GM19351 (cell line): ENCODE measurements around the gene CAPS2.
"Not testable (repeated sequence)": the region's sequence is repeated elsewhere in the genome, so short reads cannot be mapped to it uniquely, and the experiment has no call there.

Experiments
- ATAC-seq: cut with Tn5 transposase; IDR thresholded peaks from one replicate; pipeline ENCODE4 v1.9.1; 2021; ENCODE audit warnings: mild to moderate bottlenecking, moderate library complexity; ENCODE audit not compliant: unreplicated experiment

CAPS2 gene

DNA sequence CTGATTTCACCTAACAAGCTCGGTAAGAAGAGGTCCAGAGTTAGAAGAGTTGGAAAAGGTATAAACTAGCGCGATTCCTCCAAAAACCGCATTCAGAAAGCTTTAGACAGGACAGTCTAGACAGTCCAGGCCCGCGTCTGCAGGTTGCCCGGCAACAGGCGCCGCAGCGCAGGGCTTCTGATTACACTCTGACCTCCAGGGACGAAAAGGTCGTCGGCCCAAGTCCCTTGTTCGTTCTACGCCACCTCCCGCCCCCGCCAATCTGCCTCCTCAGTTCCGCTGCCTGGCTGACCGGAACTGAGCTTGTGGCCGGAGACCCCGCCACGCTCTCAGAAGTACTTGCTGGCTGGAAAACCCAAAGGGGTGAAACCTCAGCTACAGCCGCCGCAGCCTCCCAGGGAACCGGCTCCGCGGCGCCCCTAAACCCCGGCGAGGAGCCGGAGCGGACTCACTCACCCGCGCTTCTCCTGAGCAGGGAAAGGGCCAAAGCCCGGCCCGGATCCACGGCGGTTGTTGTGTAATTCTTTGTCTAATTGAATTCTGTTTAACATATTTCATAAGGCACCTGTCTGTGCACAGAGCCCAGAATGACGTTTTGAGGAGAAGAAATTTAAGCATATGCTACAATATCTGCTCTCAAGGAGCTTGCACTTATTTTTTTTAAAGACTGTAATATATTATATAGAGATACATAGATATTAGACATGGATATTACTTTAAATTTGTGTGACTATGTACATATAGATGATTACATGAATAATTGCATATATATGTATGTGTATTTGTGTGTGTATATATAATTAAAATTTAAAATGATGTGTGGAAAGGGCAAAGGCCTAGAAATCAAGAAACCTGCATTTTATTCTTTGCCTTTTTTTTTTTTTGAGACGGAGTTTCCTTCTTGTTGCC is at the start of gene CAPS2:
Gene CAPS2, minus strand, starts transcription at position 407 of the 909 bp plus-strand sequence. CDS start 3,826 bp downstream, outside the sequence.
- peak; percentile 80 for ATAC-seq

DNA sequence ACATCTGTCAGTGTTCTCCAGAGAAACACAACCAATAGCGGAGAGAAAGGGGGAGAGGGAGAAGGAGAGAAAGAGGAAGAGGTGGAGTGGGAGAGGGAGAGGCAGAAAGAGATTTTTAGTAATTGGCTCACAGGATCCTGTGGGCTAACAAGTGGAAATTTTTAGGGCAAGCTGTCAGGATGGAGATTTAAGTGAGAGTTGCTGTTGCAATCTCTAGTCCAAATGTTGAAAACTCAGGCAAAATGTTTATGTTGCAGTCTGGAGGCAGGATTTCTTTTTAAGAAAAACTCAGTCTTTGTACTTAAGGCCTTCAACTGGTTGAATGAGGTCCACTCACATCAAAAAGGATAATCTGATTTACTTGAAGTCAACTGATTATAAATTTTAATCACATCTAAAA is 48.2 kb upstream of the CAPS2 start:
- no peak for ATAC-seq

DNA sequence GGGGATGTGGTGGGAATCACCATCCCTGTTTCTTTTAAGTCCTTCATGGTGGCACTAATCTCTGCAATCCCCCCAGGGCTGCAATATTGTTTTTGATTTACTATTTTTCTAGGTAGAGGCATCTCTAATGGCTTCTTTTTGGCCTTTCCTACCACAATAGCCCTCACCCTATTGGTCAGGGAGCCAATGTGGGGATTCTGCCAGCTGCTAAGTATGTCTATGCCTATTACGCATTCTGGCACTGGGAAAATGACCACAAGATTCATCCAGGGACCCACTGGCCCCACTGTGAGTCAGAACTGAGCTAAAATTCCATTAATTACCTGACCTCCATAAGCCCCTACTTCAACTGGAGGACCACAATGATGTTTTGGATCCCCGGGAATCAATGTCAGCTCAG is 44.8 kb upstream of the CAPS2 start:
- ATAC-seq = no peak

DNA sequence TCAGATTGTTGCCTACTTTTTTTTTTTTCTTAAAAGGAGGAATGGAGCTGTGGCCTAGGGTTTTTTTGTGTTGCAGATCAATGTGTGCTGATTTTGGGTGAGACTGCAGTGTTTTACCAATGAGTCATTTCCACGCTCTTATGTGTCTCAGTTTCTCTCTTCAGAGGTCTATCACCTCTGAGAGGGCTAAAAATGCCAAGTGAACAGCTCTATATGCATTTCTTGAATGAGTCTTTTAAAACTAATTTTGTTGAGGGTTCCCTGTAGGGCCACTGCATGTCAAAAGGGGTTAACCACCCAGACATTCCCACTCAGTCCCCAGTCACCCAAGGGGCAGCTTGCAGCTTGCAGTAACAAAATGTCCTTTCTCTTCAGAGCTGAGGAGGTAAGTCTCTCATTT is 36.5 kb upstream of the CAPS2 start:
- peak; percentile 70 for ATAC-seq

DNA sequence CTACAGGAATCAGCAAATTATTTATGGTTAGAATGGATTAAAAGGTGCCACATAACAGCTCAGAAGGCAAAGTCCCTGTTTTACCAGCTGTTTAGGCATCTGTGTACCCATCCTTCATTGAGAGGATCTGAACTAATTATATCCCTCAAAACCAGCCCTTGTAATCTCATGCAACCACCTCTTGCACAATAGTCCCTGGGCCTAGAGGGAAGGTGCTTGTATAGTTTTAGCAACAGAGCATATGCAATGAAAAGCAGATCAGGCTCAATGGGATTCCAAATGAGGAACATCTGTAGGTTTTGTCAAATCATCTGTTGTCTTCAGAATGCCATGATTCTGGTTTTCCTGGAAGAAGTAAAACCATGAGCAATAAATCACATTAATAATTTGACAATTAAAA is 34.8 kb upstream of the CAPS2 start:
- no peak for ATAC-seq

DNA sequence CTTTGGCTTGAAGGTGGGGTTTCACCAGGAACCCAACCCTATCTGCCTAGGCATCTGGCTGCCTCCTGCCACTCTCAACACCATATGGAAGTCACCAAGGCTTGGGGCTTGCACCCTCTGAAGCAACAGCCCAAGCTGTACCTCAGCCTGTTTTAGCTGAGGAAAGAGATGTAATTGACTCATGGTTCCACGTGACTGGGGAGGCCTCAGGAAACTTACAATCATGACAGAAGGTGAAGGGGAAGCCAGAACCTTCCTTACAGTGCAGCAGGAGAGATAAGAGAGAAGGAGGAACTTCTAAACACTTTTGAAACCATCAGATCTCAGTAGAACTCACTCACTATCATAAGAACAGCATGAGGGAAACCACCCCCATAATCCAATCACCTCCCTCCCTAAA is 31.3 kb upstream of the CAPS2 start:
- ATAC-seq = no peak

DNA sequence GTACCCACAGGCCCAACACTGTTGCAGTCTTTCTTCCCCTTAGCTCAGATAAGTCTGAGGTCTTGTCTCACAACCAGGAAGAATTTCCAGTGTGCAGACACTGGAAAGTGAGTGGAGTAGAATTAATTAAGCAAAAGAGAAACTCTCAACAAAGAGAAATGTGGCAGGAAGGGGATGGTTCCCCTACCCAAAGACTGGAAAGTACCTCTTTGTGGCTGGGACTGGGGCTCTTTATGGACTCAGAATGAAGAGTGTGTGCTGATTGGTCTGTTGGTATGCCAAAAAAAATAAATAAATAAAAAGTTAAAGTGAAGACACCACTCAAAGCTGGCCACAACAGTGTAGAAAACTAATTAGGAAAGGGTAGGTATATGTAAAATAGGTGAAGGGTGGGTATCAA is 30.8 kb upstream of the CAPS2 start:
- no peak for ATAC-seq

DNA sequence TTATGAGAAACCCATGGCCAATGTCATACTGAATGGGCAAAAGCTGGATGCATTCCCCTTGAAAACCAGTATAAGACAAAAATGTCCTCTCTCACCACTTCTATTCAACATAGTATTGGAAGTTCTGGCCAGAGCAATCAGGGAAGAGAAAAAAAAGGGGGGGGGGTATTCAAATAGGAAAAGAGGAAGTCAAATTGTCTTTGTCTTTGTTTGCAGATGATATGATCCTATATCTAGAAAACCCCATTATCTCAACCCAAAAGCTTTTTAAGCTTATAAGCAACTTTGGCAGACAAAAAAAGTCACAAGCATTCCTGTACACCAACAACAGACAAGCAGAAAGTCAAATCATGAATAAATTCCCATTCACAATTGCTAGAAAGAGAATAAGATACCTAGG is 23.9 kb upstream of the CAPS2 start:
- no peak for ATAC-seq

DNA sequence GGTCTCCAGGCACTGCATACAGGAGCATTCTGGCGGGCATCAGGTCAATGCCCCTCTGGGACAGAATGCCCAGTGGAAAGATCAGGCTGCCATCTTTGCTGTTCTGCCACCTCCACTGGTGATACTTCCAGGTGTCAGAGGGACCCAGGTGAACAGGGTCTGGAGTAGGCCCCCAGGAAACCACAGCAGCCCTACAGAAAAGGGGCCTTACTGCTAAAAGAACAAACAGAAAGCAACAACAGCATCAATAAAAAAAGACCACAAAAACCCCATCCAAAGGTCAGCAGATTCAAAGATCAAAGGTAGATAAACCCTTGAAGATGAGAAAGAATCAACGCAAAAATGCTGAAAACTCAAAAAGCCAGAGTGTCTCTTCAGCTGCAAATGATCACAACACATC is 20.3 kb upstream of the CAPS2 start:
- no peak for ATAC-seq

DNA sequence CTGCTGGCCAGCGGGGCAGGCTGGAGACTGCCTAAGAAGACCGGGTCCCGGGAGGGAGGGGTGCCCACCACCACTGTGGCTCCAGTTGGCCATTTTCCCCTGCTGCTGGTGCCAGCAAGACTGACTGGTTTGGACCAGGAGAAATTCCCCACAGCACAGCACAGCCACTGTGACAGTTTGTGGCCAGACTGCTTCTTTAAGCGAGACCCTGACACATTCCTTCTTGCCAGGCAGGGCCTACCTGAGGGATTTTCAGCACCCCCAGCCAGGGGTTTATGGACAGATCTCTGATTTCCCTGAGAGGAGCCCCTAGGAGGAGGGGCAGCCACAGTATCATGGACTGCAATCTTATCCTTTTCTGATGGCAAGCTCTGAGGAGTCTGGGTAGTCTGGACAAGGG is 19.8 kb upstream of the CAPS2 start:
- ATAC-seq = no peak

DNA sequence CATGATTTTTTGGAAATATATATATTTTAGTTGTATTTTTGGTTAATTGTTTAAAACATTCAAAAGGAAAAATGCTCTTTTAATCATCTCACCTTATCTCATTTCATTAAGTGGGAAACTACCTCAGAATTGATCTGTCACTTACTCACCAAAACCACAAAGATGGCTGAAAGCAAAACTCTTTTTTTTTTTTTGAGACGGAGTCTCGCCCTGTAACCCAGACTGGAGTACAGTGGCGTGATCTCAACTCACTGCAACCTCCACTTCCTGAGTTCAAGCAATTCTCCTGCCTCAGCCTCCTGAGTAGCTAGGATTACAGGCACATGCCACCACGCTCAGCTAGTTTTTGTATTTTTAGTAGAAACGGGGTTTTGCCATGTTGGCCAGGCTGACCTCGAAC is 16.1 kb upstream of the CAPS2 start:
- not testable (repeated sequence) for ATAC-seq

DNA sequence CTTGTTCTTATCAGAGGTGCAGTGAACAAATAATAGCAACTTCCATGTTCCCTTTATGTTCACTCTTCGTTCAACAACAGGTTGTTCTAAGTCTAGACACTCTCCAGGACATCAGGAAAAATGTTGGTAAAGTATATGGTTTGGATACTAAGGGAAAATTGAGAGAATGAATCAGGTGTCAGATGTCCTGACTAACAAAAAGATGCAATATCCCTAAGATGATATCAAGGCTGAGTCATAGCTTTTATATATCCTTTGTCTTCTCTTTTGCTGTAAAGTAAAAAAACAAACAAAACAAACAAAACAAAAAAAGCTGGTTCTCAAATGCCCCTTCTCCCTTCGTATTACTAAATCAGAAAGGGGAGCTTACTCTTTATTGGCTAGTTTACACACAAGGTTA is 15.4 kb upstream of the CAPS2 start:
- ATAC-seq = no peak

DNA sequence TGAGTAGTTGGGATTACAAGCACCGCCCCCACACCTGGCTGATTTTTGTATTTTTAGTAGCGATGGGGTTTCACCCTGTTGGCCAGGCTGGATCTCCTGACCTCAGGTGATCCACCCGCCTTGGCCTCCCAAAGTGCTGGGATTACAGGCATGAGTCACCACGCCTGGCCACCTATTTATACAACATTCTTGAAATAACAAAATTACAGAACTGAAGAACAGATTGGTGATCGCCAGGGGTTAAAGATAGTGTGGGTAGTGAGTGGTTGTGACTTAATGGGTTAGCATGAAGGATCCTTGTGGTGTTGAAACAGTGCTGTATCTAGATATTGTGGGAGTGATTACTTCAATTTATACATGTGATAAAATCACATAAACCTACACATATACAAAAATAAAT is 11.7 kb upstream of the CAPS2 start:
- no peak for ATAC-seq

DNA sequence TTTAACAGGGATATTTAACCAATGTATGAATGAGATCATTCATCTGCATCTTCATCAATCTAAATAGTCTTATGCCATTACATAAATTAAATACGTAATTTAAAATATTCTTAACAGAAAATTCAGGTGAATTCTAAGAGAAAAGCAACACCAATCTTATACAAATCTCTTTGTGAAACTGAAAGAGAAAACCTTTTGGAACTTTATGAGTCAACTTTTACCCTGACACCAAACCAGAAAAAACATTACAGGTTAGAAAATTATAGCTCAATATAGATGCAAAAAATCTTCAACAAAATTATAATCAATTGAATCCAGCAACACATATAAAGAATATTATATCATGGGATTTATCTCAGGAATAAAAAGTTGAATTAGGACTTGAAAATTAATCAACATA is 7.8 kb upstream of the CAPS2 start:
- peak; percentile 60 for ATAC-seq

DNA sequence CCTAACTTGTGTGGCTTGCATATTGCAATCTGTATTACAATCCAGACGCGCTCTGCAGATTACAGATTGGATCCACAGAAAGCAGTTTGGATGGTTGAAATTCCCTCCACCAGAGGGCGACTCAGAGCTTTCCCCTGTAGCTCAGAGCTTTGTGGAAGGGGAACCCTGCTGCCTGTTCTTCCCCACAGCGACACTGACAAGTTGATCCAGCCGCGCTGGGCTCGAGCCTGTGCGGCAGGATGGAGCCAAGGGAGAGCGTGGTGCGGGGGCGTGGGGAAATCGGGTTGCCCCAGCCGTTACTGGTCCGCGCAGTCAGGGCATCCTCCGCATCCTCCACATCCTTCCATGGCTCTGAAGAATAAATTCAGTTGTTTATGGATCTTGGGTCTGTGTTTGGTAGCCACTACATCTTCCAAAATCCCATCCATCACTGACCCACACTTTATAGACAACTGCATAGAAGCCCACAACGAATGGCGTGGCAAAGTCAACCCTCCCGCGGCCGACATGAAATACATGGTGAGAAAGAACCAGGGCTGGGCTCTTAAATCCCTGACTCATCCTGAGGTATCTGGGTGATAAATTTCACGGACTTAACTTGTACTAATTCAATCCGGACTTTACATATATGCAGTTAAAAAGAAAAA is 4.4 kb upstream of the CAPS2 start, which contains the start of gene GLIPR1L1:
Gene GLIPR1L1, plus strand, starts transcription at position 287 of the 647 bp plus-strand sequence. Its CDS starts 59 bp downstream, at position 346.
- ATAC-seq = peak; percentile 56

DNA sequence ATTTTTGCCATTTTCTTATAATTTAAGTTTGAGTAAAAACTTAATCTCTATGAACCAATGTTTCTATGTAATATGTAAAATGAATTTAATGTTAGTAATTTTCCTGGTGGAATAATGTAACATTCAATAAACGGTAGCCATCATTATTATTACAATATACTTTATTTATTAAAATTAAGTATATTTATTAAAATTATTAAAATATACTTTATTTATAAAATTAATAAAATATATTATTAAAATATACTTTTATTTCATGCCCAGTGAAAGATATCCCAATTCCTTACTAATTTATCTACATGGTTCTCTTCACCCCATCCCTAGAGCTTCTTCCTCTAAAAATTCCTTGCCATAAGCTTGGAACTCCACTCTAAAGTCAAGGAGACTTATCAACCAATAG is 2.5 kb downstream of the CAPS2 start:
- no peak for ATAC-seq

DNA sequence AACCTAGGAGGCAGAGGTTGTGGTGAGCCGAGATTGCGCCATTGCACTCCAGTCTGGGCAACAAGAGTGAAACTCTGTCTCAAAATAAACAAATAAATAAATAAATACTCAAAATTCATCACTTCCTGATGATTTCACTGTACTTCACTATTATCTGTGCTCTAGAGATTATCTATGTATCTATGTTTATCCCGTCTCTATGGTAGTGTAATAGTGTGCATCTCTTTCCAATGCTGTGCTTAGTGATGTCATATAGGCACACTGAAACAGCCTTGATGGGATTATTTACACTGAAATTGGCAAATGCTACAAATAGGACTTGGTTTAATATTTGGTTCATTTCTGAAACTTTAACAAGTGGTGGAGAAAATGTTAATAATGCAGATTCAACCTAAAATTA is 6.5 kb downstream of the CAPS2 start:
- ATAC-seq = no peak

DNA sequence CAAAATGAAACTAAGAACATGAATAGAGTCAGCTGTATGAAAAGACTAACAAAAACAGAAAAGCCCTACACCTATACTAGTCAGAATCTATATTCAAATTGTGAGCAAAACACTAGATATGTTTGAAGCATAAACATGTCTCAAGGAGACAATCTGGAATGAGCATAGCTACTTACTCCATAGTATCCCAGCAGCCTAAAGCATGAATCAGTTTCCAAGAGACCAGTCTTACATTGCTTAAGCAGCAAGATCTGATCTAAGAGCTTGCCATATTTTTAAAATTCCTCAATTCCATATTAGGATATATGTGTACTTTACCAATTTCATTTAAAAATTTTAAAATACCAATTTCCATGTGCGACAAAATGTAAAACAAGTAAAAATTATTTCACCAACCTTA is 7.7 kb downstream of the CAPS2 start:
- no peak for ATAC-seq

DNA sequence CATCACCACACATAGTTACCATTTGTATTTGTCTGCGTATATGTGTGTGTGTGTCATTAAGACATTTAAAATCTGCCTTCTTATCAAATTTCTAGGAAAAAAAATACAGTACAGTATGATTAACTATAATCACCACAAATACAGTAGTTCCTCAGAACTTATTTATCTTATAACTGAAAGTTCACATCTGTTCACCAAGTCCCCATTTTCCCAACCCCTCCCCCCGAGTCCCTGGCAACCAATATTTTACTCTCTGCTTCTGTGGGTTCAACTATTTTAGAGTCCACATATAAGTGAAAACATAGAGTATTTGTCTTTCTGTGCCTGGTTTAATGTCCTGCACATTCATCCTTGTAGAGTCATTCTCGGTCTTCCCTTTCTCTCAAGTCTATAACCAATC is 12.3 kb downstream of the CAPS2 start:
- ATAC-seq = no peak

DNA sequence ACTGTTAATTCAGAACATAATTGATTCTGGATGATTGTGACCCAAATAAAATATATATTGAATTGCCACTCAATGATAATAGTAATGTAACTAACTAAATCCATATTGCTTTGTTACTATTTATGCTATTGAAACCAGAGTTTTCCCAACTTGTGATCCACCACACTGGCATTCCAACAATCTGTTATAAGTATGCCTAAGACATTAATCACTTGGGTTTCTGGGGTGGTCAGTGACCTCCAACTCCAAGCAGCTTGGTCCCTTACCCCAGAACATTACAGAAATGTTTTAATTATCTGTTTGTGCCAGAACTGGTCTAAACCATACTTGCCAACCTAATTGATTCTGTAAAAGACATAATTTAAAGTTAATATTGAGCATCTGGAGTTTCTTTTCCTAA is 14.6 kb downstream of the CAPS2 start:
- ATAC-seq = no peak

DNA sequence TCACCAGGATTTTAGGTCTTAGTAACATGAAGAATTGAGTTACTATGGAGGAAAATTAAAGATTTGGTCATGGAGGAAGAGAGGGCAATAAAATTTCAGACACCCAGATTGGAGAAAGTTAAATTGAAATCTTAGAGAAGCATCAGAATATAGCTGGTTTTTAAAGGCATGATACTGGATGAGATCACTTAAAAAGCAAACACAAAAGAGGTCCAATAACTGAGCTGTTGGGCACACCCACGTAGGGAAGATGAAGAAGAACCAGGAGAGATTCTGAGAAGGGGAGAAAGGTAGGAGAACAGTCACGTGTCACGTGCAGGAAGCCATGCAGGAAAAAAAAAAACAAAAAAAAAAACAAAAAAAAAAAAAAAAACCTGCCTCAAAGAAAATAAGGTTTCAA is 18.8 kb downstream of the CAPS2 start:
- ATAC-seq = no peak

DNA sequence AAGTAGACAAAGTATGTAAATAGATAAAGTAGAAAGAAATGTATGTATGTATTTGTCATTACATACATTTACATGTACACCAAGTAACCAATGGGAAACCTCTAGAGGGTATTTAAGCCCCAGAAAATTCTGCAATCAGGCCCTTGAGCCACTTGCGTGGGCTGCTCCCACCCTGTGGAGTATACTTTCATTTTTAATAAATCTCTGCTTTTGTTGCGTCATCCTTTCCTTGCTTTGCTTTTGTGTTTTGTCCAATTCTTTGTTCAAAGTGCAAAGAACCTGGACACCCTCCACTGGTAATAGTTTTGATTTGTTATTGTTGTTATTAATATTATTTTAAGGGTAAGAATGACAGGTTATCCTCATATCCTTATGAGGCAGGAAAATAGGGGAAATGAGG is 21.8 kb downstream of the CAPS2 start:
- ATAC-seq = no peak
